ENCODE data around the gene DESI1. TPM values are rescaled to one million over a fixed set of nuclear protein-coding genes. Genes with fewer than 3 reads are reported as not detected.

The DESI1 gene
- total and polyA plus RNA-seq, 3 experiments from 2014 or later, result 12.5 to 86.9 (median 84.2) TPM

- Mint-ChIP-seq H3K36me3 (peaks cover 17 to 94% (median 19%) of the 10 kb centered on the region in 3 donors), H3K27me3 (no peaks in the 10 kb centered on the region), H3K4me1 (peaks cover 0 to 2% (median 0%) of the 10 kb centered on the region in 3 donors), H3K9me3 (peaks cover 0 to 1% (median 0%) of the 10 kb centered on the region in 5 donors), H3K4me3 (no peak overlapping the region), H3K27ac (peak overlapping the region in 6 of 8 donors; percentile 6 to 93 (median 54))
- no peak overlapping the region for H3K4me3 ChIP-seq (ENCODE audit: low read length)
- POLR2A ChIA-PET, result interaction anchor here (0.6 kb wide), 1 partner anchor 711 kb away, joined by 4 read pairs; no protein-coding TSS in a partner anchor
- H3K27me3 ChIP-seq (ENCODE audit: insufficient read depth, low read length, poor library complexity, severe bottlenecking), result no peaks in the 10 kb centered on the region
- DNase-seq, result no peak
- CTCF ChIA-PET, result interaction anchor here (1.5 kb wide), 1 partner anchor 281 kb away, joined by 4 read pairs; no protein-coding TSS in a partner anchor
- H3K27ac ChIP-seq (ENCODE audit: low read depth, low read length), result no peak overlapping the region
- H3K4me1 ChIP-seq (ENCODE audit: insufficient read depth, low read length), result no peaks in the 10 kb centered on the region
- peaks cover 67% of the 10 kb centered on the region for H3K36me3 ChIP-seq (ENCODE audit: insufficient read depth, low read length)
- no peaks in the 10 kb centered on the region for H3K9me3 ChIP-seq (ENCODE audit: low read length)
Measured at GRCh38 chr22:41660416-41660815, 39.6 kb upstream of the DESI1 start.

GRCh38 chr22:41659941-41660340 is 39.1 kb upstream of the DESI1 start:
- Histone ChIP-seq H3K36me3 (ENCODE audit: insufficient read depth, low read length) (peaks cover 72% of the 10 kb centered on the region), H3K27ac (ENCODE audit: low read depth, low read length) (no peak overlapping the region), H3K27me3 (ENCODE audit: insufficient read depth, low read length, poor library complexity, severe bottlenecking) (no peaks in the 10 kb centered on the region), H3K4me1 (ENCODE audit: insufficient read depth, low read length) (no peaks in the 10 kb centered on the region), H3K4me3 (ENCODE audit: low read length) (no peak overlapping the region), H3K9me3 (ENCODE audit: low read length) (no peaks in the 10 kb centered on the region)
- Mint-ChIP-seq H3K4me3 (no peak overlapping the region), H3K36me3 (peaks cover 17 to 94% (median 19%) of the 10 kb centered on the region in 3 donors), H3K27me3 (no peaks in the 10 kb centered on the region), H3K27ac (peak overlapping the region in 5 of 8 donors; percentile 27 to 93 (median 72)), H3K9me3 (peaks cover 0 to 1% (median 0%) of the 10 kb centered on the region in 5 donors), H3K4me1 (no peaks in the 10 kb centered on the region)
- CTCF ChIA-PET, result interaction anchor here (1.5 kb wide), 1 partner anchor 281 kb away, joined by 4 read pairs; no protein-coding TSS in a partner anchor
- DNase-seq, result no peak
- POLR2A ChIA-PET, result interaction anchor here (0.6 kb wide), 1 partner anchor 712 kb away, joined by 4 read pairs; no protein-coding TSS in a partner anchor

- Histone ChIP-seq H3K4me1 (ENCODE audit: insufficient read depth, low read length) (no peaks in the 10 kb centered on the region), H3K9me3 (ENCODE audit: low read length) (no peaks in the 10 kb centered on the region), H3K36me3 (ENCODE audit: insufficient read depth, low read length) (peaks cover 75% of the 10 kb centered on the region), H3K27ac (ENCODE audit: low read depth, low read length) (no peak overlapping the region), H3K27me3 (ENCODE audit: insufficient read depth, low read length, poor library complexity, severe bottlenecking) (no peaks in the 10 kb centered on the region), H3K4me3 (ENCODE audit: low read length) (no peak overlapping the region)
- Mint-ChIP-seq H3K27ac (no peak overlapping the region), H3K9me3 (peaks cover 0 to 1% (median 0%) of the 10 kb centered on the region in 5 donors), H3K36me3 (peaks cover 17 to 95% (median 19%) of the 10 kb centered on the region in 3 donors), H3K4me1 (no peaks in the 10 kb centered on the region), H3K27me3 (no peaks in the 10 kb centered on the region), H3K4me3 (no peak overlapping the region)
- CTCF ChIA-PET, result interaction anchor here (3.1 kb wide), 1 partner anchor 8 kb away, joined by 12 read pairs; no protein-coding TSS in a partner anchor
- POLR2A ChIA-PET, result no interaction called here
- DNase-seq, result no peak
Measured at GRCh38 chr22:41658869-41659268, 38.0 kb upstream of the DESI1 start.

- H3K4me3 Mint-ChIP-seq, result no peak overlapping the region
- H3K36me3 Mint-ChIP-seq, result peaks cover 17 to 94% (median 19%) of the 10 kb centered on the region in 3 donors
- Histone ChIP-seq H3K27ac (ENCODE audit: low read depth, low read length) (no peak overlapping the region), H3K4me1 (ENCODE audit: insufficient read depth, low read length) (no peaks in the 10 kb centered on the region), H3K27me3 (ENCODE audit: insufficient read depth, low read length, poor library complexity, severe bottlenecking) (no peaks in the 10 kb centered on the region), H3K4me3 (ENCODE audit: low read length) (no peak overlapping the region), H3K9me3 (ENCODE audit: low read length) (no peaks in the 10 kb centered on the region), H3K36me3 (ENCODE audit: insufficient read depth, low read length) (peaks cover 73% of the 10 kb centered on the region)
- POLR2A ChIA-PET, result interaction anchor here (0.9 kb wide), 1 partner anchor 10 kb away, joined by 4 read pairs; no protein-coding TSS in a partner anchor
- no peak for DNase-seq
- H3K27ac Mint-ChIP-seq, result peak overlapping the region in 1 of 8 donors; percentile 86
- peaks cover 0 to 1% (median 0%) of the 10 kb centered on the region in 5 donors for H3K9me3 Mint-ChIP-seq
- H3K27me3 Mint-ChIP-seq, result no peaks in the 10 kb centered on the region
- CTCF ChIA-PET, result interaction anchor here (0.6 to 3.1 kb wide), 2 partner anchors 9 to 191 kb away, joined by 3 to 12 read pairs; no protein-coding TSS in a partner anchor
- no peaks in the 10 kb centered on the region for H3K4me1 Mint-ChIP-seq
Measured at GRCh38 chr22:41657709-41658108, 36.9 kb upstream of the DESI1 start.

- Mint-ChIP-seq H3K4me3 (peak overlapping the region in 1 of 7 donors; percentile 36), H3K36me3 (peaks cover 13 to 92% (median 18%) of the 10 kb centered on the region in 3 donors), H3K4me1 (no peaks in the 10 kb centered on the region), H3K27ac (peak overlapping the region in 2 of 8 donors; percentile 23 to 30), H3K9me3 (peaks cover 0 to 1% (median 0%) of the 10 kb centered on the region in 5 donors), H3K27me3 (no peaks in the 10 kb centered on the region)
- no peak for DNase-seq
- no peak overlapping the region for H3K4me3 ChIP-seq (ENCODE audit: low read length)
- no peak overlapping the region for H3K27ac ChIP-seq (ENCODE audit: low read depth, low read length)
- ChIA-PET POLR2A (interaction anchor here (0.5 to 0.9 kb wide), 2 partner anchors 11 to 233 kb away, joined by 3 to 4 read pairs; no protein-coding TSS in a partner anchor), CTCF (interaction anchor here (1.9 to 3.1 kb wide), 2 partner anchors 10 to 41 kb away, joined by 6 to 12 read pairs; no protein-coding TSS in a partner anchor)
- H3K9me3 ChIP-seq (ENCODE audit: low read length), result no peaks in the 10 kb centered on the region
- no peaks in the 10 kb centered on the region for H3K27me3 ChIP-seq (ENCODE audit: insufficient read depth, low read length, poor library complexity, severe bottlenecking)
- H3K4me1 ChIP-seq (ENCODE audit: insufficient read depth, low read length), result no peaks in the 10 kb centered on the region
- H3K36me3 ChIP-seq (ENCODE audit: insufficient read depth, low read length), result peaks cover 72% of the 10 kb centered on the region
Measured at GRCh38 chr22:41656556-41656955, 35.7 kb upstream of the DESI1 start.

GRCh38 chr22:41654322-41654721 is 33.5 kb upstream of the DESI1 start:
- Mint-ChIP-seq H3K27me3 (no peaks in the 10 kb centered on the region), H3K27ac (no peak overlapping the region), H3K4me3 (no peak overlapping the region), H3K4me1 (peaks cover 0 to 4% (median 0%) of the 10 kb centered on the region in 3 donors), H3K9me3 (no peaks in the 10 kb centered on the region), H3K36me3 (peaks cover 4 to 88% (median 10%) of the 10 kb centered on the region in 3 donors)
- H3K27me3 ChIP-seq (ENCODE audit: insufficient read depth, low read length, poor library complexity, severe bottlenecking), result no peaks in the 10 kb centered on the region
- no peak overlapping the region for H3K4me3 ChIP-seq (ENCODE audit: low read length)
- H3K36me3 ChIP-seq (ENCODE audit: insufficient read depth, low read length), result peaks cover 59% of the 10 kb centered on the region
- DNase-seq, result no peak
- H3K4me1 ChIP-seq (ENCODE audit: insufficient read depth, low read length), result no peaks in the 10 kb centered on the region
- no peaks in the 10 kb centered on the region for H3K9me3 ChIP-seq (ENCODE audit: low read length)
- H3K27ac ChIP-seq (ENCODE audit: low read depth, low read length), result no peak overlapping the region
- ChIA-PET POLR2A (interaction anchor here (0.6 to 0.9 kb wide), 2 partner anchors 12 to 598 kb away, joined by 3 read pairs; no protein-coding TSS in a partner anchor), CTCF (interaction anchor here (1.5 kb wide), 1 partner anchor 13 kb away, joined by 7 read pairs; no protein-coding TSS in a partner anchor)

GRCh38 chr22:41650821-41651220 is 30.0 kb upstream of the DESI1 start:
- Mint-ChIP-seq H3K4me3 (no peak overlapping the region), H3K9me3 (no peaks in the 10 kb centered on the region), H3K27ac (peak overlapping the region in 1 of 8 donors; percentile 39), H3K4me1 (peaks cover 0 to 14% (median 0%) of the 10 kb centered on the region in 3 donors), H3K27me3 (no peaks in the 10 kb centered on the region), H3K36me3 (peaks cover 7 to 82% (median 10%) of the 10 kb centered on the region in 3 donors)
- CTCF ChIA-PET, result interaction anchor here (0.8 to 1.0 kb wide), 2 partner anchors 16 to 46 kb away, joined by 3 to 4 read pairs; no protein-coding TSS in a partner anchor
- DNase-seq, result no peak
- no peaks in the 10 kb centered on the region for H3K4me1 ChIP-seq (ENCODE audit: insufficient read depth, low read length)
- H3K4me3 ChIP-seq (ENCODE audit: low read length), result no peak overlapping the region
- H3K27ac ChIP-seq (ENCODE audit: low read depth, low read length), result no peak overlapping the region
- no peaks in the 10 kb centered on the region for H3K9me3 ChIP-seq (ENCODE audit: low read length)
- POLR2A ChIA-PET, result interaction anchor here (0.8 kb wide), 1 partner anchor 27 kb away, joined by 3 read pairs; no protein-coding TSS in a partner anchor
- H3K27me3 ChIP-seq (ENCODE audit: insufficient read depth, low read length, poor library complexity, severe bottlenecking), result no peaks in the 10 kb centered on the region
- peaks cover 50% of the 10 kb centered on the region for H3K36me3 ChIP-seq (ENCODE audit: insufficient read depth, low read length)

- no peak overlapping the region for H3K4me3 Mint-ChIP-seq
- Histone ChIP-seq H3K4me1 (ENCODE audit: insufficient read depth, low read length) (no peaks in the 10 kb centered on the region), H3K27me3 (ENCODE audit: insufficient read depth, low read length, poor library complexity, severe bottlenecking) (no peaks in the 10 kb centered on the region), H3K9me3 (ENCODE audit: low read length) (no peaks in the 10 kb centered on the region), H3K36me3 (ENCODE audit: insufficient read depth, low read length) (peaks cover 48% of the 10 kb centered on the region), H3K4me3 (ENCODE audit: low read length) (no peak overlapping the region), H3K27ac (ENCODE audit: low read depth, low read length) (no peak overlapping the region)
- H3K27ac Mint-ChIP-seq, result peak overlapping the region in 1 of 8 donors; percentile 39
- H3K9me3 Mint-ChIP-seq, result no peaks in the 10 kb centered on the region
- ChIA-PET CTCF (no interaction called here), POLR2A (no interaction called here)
- DNase-seq, result no peak
- H3K27me3 Mint-ChIP-seq, result no peaks in the 10 kb centered on the region
- H3K36me3 Mint-ChIP-seq, result peaks cover 5 to 79% (median 10%) of the 10 kb centered on the region in 3 donors
- peaks cover 0 to 14% (median 0%) of the 10 kb centered on the region in 3 donors for H3K4me1 Mint-ChIP-seq
Measured at GRCh38 chr22:41650229-41650628, 29.4 kb upstream of the DESI1 start.

All from CD8-positive, alpha-beta memory T cell (primary cell).